Nucleus accumbens (tissue), 56 donors: ENCODE results near the gene MAP2K5.

Experiments used
- DNase-seq, 56 donors: peaks; one replicate each; lab custom pipeline; 2025; lab: John Stamatoyannopoulos, UW

The MAP2K5 gene

GRCh38 chr15:67745073-67746006 lies 202.8 kb downstream of the MAP2K5 start:
- no peak for DNase-seq

GRCh38 chr15:67746022-67746421 lies 203.5 kb downstream of the MAP2K5 start:
- DNase-seq, result no peak

- no peak for DNase-seq
Measured at GRCh38 chr15:67746450-67746849, 203.9 kb downstream of the MAP2K5 start.

- DNase-seq, result no peak
Measured at GRCh38 chr15:67747921-67748320, 205.4 kb downstream of the MAP2K5 start.

GRCh38 chr15:67750371-67750770 lies 207.9 kb downstream of the MAP2K5 start:
- DNase-seq, result no peak

- no peak for DNase-seq
Measured at GRCh38 chr15:67753891-67754290, 211.4 kb downstream of the MAP2K5 start.

- no peak for DNase-seq
Measured at GRCh38 chr15:67755264-67755663, 212.8 kb downstream of the MAP2K5 start.

GRCh38 chr15:67755936-67756335 lies 213.4 kb downstream of the MAP2K5 start:
- peak in 1 of 56 donors; percentile 6 for DNase-seq

GRCh38 chr15:67758619-67759300 lies 216.3 kb downstream of the MAP2K5 start:
- DNase-seq, result no peak

GRCh38 chr15:67760901-67761300 lies 218.4 kb downstream of the MAP2K5 start:
- DNase-seq, result no peak

GRCh38 chr15:67761343-67761742 lies 218.8 kb downstream of the MAP2K5 start:
- no peak for DNase-seq

- DNase-seq, result no peak
Measured at GRCh38 chr15:67762610-67763368, 220.3 kb downstream of the MAP2K5 start.

- no peak for DNase-seq
Measured at GRCh38 chr15:67765701-67766100, 223.2 kb downstream of the MAP2K5 start.

- DNase-seq, result no peak
Measured at GRCh38 chr15:67766968-67767367, 224.5 kb downstream of the MAP2K5 start.

GRCh38 chr15:67768313-67768977 lies 225.9 kb downstream of the MAP2K5 start:
- no peak for DNase-seq

- DNase-seq, result no peak
Measured at GRCh38 chr15:67769497-67770357, 227.2 kb downstream of the MAP2K5 start.

- no peak for DNase-seq
Measured at GRCh38 chr15:67770358-67770628, 227.8 kb downstream of the MAP2K5 start.

GRCh38 chr15:67771189-67771800 lies 228.8 kb downstream of the MAP2K5 start:
- DNase-seq, result no peak

- DNase-seq, result no peak
Measured at GRCh38 chr15:67774626-67775025, 232.1 kb downstream of the MAP2K5 start.
